Stimulated activated CD8-positive, alpha-beta memory T cell treated with anti-CD3 and anti-CD28 coated beads, Interleukin-2, amount 100 ng/mL, for 1 hour (primary cell): Measurements from ENCODE around the gene CAMTA1.

Experiments
- DNase-seq, 2 donors: peaks; one replicate each; pipeline ENCODE4 v3.0.0-alpha.2; 2020; ENCODE audit warnings: low read depth in 2 of 2

The CAMTA1 gene

DNA sequence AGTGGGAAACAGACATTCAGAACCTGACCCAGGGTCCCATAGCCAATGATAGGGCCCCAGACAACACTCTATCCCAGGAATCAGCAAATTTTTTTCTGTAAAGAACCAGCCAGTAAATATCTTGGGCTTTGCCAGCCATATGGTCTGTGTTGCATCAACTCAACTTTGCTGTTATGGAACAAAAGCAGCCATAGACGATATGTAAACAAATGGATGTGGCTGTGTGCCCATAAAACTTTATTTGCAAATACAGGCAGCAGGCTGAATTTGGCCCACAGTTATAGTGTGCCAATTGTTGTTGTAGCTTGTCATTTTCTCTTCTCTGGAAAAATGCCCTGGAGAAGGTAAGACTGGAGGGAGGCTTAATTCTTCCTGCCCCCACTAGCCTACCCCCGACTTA lies 554.7 kb downstream of the CAMTA1 start:
- DNase-seq = no peak

DNA sequence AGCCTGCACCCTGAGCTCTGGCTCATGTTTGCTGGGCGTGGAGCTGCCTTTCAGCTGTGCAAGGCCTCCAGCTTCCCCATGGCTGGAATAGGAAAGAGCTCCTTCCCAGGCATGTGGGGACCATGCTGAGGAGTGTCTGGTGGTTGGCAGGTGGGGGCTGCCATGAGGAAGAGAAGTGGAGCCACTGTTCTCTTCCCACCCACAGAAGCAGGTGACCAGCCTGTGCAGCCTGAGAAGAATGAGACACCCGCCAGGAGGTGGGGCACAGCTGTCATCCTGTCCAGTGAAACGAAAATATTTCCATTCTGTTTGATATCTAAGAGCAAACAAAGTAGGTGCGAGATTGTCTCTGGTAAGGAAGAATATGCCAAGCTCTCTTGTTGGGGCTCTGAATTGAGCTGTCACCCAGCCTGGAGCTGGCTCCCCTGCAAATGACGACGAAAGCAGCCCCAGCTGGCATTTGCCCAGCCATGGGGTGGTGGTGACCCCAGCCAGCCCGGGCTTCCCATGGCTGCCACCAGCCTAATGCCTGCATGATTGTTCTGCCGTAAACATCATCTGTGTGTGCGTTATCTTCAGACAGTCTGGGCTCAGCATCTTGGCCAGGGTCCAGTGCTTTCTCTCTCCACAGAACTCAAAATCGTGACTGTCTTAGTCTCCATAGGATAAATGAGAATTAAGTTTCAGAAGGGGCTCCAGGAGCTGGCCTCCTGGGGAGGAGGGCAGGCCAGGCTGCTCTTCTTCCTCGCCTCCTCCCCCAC lies 556.1 kb downstream of the CAMTA1 start:
- DNase-seq = no peak

DNA sequence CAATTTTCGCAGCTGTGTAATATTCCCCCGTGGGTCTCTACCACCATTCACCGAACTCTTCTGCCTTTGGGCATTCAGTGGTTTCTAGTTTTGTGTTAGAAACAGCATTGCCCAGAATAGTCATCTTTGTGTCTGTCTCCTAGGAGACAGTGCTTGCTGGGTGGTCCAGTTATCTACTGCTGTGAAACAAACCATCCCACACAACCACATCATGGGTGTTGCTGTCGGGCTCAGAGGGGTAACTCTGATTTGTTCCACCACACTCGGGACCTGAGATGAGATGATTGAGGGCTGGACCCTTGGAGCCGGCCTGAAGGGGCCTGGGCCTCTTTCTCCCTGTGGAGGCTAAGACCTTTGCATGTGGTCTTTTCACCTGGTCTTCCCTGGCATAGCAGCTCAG lies 558.6 kb downstream of the CAMTA1 start:
- DNase-seq = no peak

DNA sequence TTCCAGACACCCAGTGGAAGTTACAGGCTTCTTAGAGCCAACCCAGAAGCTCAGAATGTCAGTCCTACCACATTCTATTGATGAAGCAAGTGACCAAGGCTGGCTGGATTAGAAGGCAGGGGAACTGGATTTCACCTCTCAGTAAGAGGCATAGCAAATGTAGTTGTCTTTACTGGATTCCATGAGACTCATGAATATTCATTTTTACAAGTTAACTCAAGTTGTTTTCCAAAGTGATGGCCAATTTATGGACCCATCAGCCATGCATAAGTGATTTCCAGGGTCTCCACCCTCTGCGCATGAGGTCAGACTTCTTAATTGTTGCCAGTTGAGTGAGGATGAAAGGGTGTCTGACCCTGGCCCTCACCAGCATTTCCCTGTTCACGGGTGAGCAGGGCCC lies 559.0 kb downstream of the CAMTA1 start:
- no peak for DNase-seq

DNA sequence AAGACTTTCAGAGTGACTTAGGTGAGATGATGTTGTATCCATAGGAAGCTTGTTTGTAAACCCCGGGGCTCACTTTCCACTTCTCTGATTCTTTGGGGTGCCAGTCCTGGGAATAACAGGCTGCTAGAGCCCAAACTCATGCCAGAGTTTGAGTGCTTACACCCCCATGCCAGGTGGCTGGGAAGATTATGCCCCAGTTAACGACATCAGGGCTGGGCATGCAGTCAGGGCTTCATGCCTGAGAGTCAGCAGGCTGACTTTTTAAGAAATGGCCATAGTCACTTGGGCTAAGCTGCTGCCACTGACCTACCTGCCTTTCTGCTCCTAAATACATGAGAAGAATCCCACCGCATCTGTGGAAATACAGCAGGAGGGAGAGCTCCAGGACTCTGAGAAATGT lies 560.3 kb downstream of the CAMTA1 start:
- no peak for DNase-seq

DNA sequence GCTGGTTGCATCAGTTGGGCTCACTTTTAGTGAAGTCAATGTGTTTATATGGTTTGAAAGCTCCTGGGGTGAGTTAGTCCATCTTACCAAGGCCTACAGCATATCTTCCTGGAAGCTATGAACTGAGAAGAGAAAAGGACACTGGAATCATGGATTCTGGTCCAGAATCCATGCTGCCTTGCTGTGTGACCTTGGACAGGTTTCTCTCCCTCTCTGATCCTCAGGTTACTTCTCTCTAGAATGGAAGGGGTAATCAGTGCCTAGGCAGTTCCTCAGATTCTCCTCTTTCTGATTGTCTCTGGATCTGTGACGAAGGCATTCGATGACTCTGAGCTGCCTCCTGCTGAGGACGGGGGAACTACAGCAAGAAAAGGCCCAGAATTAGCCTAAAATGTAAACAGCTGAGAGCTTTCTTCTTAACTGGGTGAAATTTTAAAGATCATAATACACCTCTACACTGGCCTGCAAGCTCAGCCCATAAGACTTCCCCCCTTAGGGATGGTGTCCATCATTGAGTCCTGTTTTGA lies 560.9 kb downstream of the CAMTA1 start:
- DNase-seq = no peak

DNA sequence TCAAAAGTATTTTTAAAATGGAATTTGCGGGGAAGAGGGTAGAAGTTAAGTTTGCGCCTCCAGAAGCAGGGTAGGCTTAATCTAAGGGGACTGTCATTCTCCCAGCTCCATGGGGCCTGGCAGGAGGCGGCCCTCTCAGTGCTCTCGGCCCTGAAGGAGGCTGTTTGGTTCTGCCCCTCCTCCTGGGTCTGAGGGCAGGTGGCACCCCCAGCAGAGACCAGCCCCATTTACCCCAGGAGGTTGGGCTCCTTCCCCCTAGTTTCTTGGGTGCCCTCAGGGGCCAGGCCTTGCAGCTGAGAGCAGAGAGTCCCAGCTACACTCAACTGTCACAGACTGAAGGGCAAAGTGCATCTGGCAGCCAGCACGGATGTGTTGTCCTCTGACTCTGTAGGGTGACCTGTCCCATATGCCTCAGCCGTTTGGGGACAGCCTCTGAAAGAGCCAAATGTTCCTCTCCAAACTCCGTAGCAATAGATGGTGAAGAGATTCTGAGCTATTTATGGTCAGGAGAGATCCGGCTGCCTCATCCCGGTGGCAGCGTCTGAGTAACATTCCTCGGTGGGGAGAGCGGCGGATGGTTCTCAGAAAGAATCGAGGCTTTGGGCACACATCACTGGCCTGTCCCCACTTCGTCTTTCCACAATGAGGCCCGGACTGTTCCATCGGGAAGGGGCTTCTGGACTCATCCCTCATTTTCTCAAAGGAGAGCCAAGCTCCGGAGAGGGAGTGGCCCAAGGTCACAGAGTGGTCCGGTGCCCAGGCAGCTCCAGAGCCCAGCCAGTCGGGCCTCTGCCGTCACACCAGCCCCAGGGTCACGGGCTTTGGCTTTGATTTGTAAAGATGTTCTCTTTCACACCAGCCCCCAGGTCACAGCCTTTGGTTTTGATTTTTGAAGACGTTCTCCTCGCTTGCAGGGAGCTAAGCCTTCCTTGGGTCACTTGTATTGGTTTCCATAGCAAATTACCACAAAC lies 561.6 kb downstream of the CAMTA1 start:
- no peak for DNase-seq

DNA sequence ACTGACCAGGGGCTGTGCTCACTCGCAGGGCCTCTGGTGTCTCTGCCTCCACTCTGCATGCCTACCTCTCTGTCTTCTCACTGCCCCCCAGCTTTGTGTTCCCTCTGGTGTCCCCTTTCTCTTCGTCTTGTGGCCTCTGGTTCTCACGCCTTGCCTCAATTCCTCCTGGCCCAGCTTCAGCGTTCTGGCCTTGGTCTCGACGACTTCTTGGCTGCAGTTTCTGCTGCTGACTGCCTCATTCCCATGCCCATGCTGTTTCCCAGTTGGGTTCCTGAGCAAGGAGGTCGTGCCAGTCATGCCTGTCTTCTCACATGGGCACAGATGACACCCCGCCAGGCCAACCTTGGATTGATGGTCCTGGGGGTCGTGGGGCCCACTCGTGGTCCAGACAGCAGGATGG lies 562.8 kb downstream of the CAMTA1 start:
- DNase-seq = no peak

DNA sequence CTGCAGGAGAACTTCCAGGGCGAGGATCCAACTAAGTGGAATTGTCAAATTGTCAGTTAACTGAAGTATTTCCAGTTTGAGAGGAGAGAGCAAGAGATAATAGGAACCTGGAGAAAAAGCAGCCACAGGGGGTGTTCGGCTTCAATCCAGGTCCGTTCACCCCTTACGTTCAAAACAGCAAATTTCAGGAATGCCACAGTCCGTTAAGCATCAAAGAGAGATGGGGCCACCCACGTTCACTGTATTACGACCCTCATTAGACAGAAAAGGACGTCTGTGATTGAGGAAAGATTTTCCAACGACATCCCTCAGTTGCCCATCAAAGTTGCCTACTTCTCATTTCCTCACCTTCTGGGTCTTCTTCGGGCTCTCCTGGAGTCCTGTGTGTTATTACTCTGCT lies 563.3 kb downstream of the CAMTA1 start:
- no peak for DNase-seq

DNA sequence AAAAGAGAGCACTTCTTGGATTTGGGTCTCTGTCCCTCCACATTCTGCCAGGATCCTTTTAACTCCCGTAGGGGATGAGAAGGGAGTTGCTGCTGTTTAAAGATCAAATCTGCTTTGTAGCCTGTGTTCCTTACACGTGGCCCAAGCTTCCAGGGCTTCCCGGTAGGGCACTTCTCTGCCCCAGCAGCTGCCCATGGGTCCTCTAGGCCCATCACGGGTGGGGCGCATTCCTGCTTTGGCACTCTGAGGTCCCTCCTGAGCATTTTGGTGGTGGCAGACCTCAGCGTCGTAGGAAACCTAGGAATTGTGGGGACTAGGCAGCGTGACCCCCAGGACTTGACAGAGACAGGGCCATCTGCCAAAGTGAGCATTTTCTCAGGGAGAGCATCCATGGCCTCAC lies 565.5 kb downstream of the CAMTA1 start:
- DNase-seq = no peak

DNA sequence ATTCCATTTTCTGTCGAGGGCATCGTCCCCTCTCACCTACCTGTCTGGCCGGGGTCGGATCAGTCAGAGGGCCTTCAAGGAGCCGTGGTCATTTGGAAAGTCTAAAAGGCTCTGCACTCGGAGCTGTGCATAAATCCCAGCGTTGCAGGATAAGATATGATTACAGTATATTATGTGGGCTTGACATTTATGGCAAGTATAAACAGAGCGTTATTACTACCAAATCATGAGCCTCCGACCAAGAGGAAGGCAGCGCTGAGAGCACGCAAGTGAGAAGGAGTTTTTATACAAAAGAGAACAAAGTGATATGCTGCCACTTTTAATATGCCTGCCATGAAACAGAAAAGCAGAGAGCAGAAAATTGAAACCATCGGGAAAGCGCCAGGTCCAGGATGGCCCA lies 566.4 kb downstream of the CAMTA1 start:
- DNase-seq = no peak

DNA sequence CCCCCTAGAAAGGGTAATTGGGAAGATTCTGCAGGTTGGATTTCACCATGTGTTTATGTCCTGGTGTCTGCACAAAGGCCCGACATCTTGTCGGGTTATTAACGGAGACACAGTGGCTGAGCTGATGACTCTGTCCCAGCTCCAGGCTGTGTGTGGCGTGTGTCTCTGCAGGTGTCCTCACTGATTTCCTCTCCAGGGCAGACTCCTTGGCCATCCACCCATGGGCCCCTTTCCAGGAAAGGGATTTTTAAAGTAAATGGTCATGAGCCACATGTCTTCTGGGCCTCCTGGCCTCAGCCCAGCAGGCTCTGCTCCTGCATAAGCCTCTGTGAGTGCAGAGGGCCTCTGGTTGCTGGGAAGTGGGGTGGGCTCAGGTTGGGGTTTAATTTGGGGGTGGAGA lies 567.1 kb downstream of the CAMTA1 start:
- no peak for DNase-seq

DNA sequence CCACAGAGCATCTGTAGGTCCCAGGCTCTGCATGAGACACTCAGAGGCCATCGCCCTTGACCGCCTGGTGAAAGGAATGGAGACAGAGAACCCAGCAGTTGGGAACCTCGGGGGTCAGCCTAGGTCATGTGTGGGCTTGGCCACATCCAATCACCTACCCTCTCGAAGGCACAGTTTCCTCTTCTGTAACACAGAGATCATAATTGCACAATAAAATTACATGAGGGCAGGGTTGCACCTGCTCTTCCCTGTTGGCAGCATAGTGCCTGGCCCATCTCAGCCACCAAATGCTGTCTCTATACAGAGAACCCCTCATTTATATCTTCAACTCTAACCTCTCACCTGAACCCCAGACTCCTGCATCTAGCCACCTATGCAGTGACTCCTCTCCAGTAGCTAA lies 567.7 kb downstream of the CAMTA1 start:
- no peak for DNase-seq

DNA sequence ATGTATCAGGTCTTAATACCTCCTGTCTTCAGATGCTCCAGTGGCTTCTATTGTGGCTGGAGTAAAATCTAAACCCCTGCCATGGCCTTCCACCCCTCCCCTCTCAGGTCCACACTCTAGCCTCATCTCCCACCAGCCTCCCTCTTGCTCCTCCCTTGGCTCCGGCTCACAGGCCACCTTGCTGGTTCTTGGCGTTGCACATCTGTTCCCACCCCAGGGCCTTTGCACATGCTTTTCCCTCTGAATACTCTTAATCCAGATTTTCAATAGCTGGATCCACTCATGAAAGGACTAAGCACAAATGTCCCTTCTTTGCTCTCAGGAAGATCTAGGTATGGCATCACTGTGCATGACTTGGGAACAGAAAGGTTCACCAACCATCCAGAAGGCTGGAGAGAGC lies 570.4 kb downstream of the CAMTA1 start:
- no peak for DNase-seq

DNA sequence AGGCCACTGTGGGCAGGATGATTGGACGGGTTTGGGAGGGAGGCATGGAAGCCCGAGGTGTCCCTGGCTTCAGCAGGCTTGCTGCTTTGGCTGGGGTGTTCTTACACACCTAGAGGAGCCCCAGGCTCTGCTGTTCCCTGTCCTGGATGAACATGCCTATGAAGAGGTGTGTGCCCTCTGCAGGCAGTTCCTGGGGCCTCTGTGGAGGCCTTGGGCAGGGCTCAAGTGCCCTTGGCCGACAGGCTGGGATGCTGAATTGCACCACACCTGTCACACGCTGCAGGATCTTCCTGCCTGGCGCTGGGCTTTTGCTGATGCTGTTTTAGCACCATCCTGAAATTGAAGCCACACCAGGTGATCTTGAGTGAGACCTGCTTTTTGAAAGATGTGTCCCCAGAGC lies 570.8 kb downstream of the CAMTA1 start:
- DNase-seq = no peak

DNA sequence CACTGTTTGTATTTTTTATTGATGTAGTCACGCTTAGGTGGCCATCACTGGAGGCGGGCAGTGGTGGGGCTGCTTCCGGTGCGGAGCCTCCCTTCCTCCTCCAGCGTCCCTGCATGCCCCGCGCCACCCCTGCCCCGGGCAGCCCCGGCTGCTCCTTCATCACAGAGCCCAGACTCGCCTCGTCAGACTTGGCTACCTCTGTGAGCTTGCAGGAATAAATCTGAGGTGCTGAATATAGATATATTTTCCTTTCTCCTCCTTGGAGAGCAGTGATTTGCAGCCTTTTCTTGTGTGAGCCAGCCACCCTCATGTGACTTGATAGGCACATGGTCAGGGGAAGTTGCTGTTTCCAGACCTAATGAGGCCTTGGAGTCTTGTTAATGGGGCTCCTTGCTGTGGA lies 573.2 kb downstream of the CAMTA1 start:
- DNase-seq = no peak

DNA sequence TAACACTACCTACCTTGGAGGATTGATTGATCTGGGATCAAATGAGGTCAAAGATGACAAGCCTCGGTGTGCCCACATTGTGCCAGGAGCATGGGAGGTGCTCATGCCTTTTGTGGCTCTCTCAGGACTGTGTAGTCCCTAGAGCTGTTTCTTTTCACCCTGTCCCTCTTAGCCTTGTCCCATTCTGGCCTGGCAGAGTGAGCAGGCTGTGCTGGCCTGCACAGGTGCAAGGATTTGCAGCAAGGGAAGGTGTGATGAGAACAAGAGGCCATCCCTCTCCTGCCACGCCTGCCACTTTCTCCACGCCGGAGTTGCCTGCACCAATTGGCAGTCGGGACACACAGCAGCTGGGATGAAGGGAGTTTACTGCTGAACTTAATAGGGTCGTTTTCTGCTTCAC lies 575.3 kb downstream of the CAMTA1 start:
- DNase-seq = no peak

DNA sequence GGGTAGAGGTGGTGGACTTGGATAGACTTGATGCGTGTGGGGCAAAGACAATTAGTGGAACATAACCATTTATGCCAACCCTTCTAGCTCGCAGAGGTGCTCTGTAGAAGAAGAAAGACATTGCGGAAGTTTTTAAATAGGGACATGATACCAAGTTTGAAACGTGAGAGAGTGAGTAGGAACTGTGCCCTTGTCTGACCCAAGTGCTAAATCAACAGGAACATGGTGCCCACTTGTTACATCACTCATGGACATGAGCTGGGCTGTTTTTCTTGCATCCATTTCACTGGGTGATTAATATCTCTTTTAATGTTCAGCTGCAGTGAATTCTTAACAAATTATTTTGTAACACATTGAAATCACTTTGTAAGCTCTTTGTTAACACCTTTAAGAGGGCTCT lies 577.7 kb downstream of the CAMTA1 start:
- DNase-seq = no peak

DNA sequence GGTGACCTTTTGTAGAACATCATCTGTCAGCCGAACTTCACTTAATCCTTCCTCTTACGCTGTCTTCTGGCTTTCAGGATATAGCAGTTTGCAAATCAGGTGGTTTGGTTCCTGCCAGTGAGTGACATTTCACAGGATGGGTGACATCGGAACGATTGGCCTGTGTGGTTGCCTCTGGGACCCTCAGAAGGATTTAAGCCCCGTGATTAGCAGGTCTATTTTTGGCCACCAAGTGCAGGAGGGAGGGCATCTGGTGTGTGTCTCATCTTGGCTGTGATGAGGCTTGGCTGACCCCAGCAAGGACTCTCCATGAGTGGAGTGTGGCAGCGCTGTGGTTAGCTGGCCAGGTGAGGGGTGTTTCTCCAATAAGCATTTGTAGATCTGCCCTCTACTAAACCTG lies 578.2 kb downstream of the CAMTA1 start:
- no peak for DNase-seq

DNA sequence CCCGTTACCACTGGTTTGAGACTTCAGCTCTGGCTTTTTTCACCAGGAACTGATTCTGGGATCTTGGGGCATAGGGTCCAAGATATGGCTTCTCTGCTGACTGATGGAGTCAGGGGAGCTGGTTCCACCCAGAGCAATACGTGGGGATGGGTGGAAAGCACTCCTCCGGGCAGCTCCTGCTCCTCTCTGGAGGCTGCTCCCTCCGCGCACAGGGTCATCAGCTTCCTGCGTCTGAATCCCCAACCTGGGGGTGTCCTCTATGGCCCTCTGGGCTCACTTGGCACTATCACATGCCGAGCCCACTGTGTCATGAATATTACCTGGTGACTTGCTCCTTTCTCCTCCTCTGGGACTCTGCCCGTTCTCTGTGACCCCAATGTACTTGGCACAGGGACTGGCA lies 580.5 kb downstream of the CAMTA1 start:
- no peak for DNase-seq

DNA sequence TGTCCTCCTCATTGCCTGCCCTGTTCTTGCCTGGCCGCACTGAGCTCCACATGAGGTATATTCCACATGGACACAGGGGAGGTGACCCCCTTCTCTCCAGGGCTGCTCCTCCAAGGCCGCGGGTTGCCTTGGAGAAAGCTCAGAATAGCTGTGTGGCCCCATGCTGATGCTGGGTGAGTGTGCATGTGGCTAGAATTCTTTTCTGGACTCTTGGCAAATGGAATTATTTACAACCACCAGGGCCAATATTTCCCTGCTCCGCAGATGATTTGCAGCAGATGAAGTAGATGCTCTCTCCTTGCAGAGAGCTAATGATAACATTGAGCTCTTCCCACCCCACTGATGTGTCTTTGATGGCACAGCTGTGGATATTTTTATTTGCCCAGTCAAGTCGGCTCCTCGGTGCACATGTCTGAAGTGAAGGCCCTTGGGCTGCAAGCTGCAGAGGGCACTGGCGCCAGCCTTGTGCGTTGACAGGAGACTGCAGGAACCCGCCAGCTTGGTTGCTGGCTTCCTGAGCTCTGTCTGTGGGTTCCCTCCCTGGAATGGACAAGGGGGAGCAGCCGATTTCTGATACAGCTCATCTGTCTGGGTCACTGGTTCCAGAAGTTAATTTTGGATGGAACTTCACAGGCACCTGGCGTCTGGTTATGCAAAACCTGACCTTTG lies 581.2 kb downstream of the CAMTA1 start:
- no peak for DNase-seq

DNA sequence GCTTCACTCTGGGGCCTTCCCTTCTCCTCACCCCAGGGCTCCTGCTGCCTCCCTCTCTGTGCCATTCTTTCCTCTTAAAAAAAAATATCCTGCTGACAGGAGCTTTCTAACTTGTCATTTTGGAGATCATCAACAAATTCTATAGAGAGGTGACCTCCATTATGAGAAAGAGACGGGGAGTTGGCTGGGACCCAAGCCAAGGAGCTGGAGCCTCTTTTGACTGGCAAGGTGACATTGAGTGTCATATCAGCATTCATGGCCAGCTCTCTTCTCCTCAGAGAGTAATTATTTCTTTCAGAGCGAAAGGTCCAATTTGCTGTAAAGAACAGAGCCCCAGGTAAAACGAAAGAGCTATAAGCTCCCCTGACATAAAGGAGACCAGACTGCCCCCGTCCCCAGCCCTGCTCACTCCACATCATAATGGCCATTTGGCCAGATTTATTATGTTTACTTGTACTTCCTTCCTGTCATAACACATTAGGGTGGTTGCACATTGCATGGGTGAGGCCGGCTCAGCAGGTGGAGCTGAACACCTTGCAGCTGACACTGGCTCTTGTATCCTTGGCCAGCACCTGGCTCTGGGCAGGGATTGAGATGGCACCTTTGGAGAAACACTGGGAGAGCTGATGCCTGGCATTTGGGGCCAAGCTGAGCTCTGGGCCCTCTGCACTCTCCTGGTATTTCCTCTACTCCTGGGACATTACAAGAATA lies 581.9 kb downstream of the CAMTA1 start:
- no peak for DNase-seq
